ENCODE results near the gene SERPINA1. TPM values are rescaled to one million over a fixed set of nuclear protein-coding genes. Genes with fewer than 3 reads are reported as not detected.

The SERPINA1 gene
- total and polyA plus RNA-seq, 2 of the 13 experiments (the other 11 are each of a cell fraction or from before 2014, with no cell fraction given) = 3,266 to 11,015 TPM

- TF ChIP-seq ZNF354B (CRISPR knock-in tag; IDR thresholded peaks at IDR 0.05) (no peak), SKIL (CRISPR knock-in tag; IDR thresholded peaks at IDR 0.05; ENCODE audit: borderline replicate concordance) (no peak), REL (CRISPR knock-in tag; conservative IDR thresholded peaks at IDR 0.05) (no peak), KAT2B (IDR thresholded peaks at IDR 0.05; ENCODE audit: borderline replicate concordance, low read depth, low read length) (peak; percentile 93), JARID2 (CRISPR knock-in tag; IDR thresholded peaks at IDR 0.05; ENCODE audit: insufficient replicate concordance) (no peak), CBX5 (CRISPR knock-in tag; IDR thresholded peaks at IDR 0.05; ENCODE audit: borderline replicate concordance) (peak; percentile 69; the same call in 1 of the 2 replicates), POLR2AphosphoS5 (IDR thresholded peaks at IDR 0.05; ENCODE audit: low read depth, low read length) (peak; percentile 32; the same call in 1 of the 2 replicates), MTA1 (CRISPR knock-in tag; IDR thresholded peaks at IDR 0.05; ENCODE audit: borderline replicate concordance) (peak; percentile 26; the same call in 1 of the 2 replicates), PHF8 (CRISPR knock-in tag; IDR thresholded peaks at IDR 0.05) (no peak), LCORL (IDR thresholded peaks at IDR 0.05) (no peak), LCORL (CRISPR knock-in tag; IDR thresholded peaks at IDR 0.05) (0 out of 2 replicates have a peak, but pooled peaks have one; percentile 15), ZNF687 (CRISPR knock-in tag; IDR thresholded peaks at IDR 0.05) (peak; percentile 53; the same call in 1 of the 2 replicates), ZNF574 (CRISPR knock-in tag; IDR thresholded peaks at IDR 0.05) (peak; percentile 58; the same call in 1 of the 2 replicates), ZNF431 (CRISPR knock-in tag; IDR thresholded peaks at IDR 0.05; ENCODE audit: borderline replicate concordance, low read depth) (no peak), ISL2 (CRISPR knock-in tag; IDR thresholded peaks at IDR 0.05) (peak; percentile 67; the same call in 1 of the 2 replicates), YEATS4 (CRISPR knock-in tag; IDR thresholded peaks at IDR 0.05; ENCODE audit: borderline replicate concordance) (peak; percentile 20; the same call in 1 of the 2 replicates)
- TF ChIP-seq, protein P1, sequence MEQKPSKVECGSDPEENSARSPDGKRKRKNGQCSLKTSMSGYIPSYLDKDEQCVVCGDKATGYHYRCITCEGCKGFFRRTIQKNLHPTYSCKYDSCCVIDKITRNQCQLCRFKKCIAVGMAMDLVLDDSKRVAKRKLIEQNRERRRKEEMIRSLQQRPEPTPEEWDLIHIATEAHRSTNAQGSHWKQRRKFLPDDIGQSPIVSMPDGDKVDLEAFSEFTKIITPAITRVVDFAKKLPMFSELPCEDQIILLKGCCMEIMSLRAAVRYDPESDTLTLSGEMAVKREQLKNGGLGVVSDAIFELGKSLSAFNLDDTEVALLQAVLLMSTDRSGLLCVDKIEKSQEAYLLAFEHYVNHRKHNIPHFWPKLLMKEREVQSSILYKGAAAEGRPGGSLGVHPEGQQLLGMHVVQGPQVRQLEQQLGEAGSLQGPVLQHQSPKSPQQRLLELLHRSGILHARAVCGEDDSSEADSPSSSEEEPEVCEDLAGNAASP (CRISPR knock-in tag; IDR thresholded peaks at IDR 0.05; ENCODE audit: borderline replicate concordance) = 0 out of 2 replicates have a peak, but pooled peaks have one; percentile 32
Measured at GRCh38 chr14:94394581-94395207, 6.3 kb upstream of the SERPINA1 start (continued).
